ENCODE data around the gene RAB8B. TPM values are rescaled to one million over a fixed set of nuclear protein-coding genes. Genes with fewer than 3 reads are reported as not detected.

RAB8B gene
- total RNA-seq, 1 experiment from 2014 or later: 33.8 TPM

GRCh38 chr15:63185206-63185605 is 4.2 kb upstream of the RAB8B start:
- H3K27me3 ChIP-seq (ENCODE audit: insufficient read depth, low read length): no peaks in the 10 kb centered on the region
- no peaks in the 10 kb centered on the region for H3K79me1 ChIP-seq (ENCODE audit: insufficient read depth, low read depth, low read length, poor library complexity, severe bottlenecking)
- no peak for DNase-seq
- H2AFZ ChIP-seq (ENCODE audit: low read length): no peak overlapping the region
- H3K18ac ChIP-seq (ENCODE audit: insufficient read length, low read depth, low read length): no peak overlapping the region
- no peak overlapping the region for H4K5ac ChIP-seq (ENCODE audit: insufficient read length, low read depth, low read length)
- no peak overlapping the region for H3K56ac ChIP-seq (ENCODE audit: insufficient read length, low read depth, low read length)
- Mint-ChIP-seq H3K9me3 (no peaks in the 10 kb centered on the region), H3K27ac (no peak overlapping the region), H3K36me3 (ENCODE audit: insufficient read depth in 1 of 3, low read depth in 3 of 3) (no peaks in the 10 kb centered on the region), H3K4me3 (no peak overlapping the region), H3K27me3 (ENCODE audit: low read depth) (no peaks in the 10 kb centered on the region), H3K4me1 (peaks cover 16 to 20% of the 10 kb centered on the region in 2 experiments)
- H3K79me2 ChIP-seq (ENCODE audit: insufficient read depth, low read length): no peaks in the 10 kb centered on the region; the same call in 1 of the 2 replicates
- H3K23me2 ChIP-seq (ENCODE audit: insufficient read length, low read depth, low read length, poor library complexity, severe bottlenecking): peaks cover 6% of the 10 kb centered on the region
- H2BK20ac ChIP-seq (ENCODE audit: low read depth, low read length, poor library complexity, severe bottlenecking): no peak overlapping the region
- no peak overlapping the region for H3K9ac ChIP-seq (ENCODE audit: extremely low read depth, insufficient read length, low read length)
- H3K14ac ChIP-seq (ENCODE audit: insufficient read depth, low read length): no peak overlapping the region
- no peaks in the 10 kb centered on the region for H3K9me3 ChIP-seq (ENCODE audit: control insufficient read depth, low read depth, low read length)
- no peak overlapping the region for H2BK120ac ChIP-seq (ENCODE audit: low read depth, low read length, poor library complexity, severe bottlenecking)
- no peaks in the 10 kb centered on the region for H4K20me1 ChIP-seq (ENCODE audit: control insufficient read depth, insufficient read depth, insufficient read length)
- H3T11ph ChIP-seq (ENCODE audit: low read length): no peak overlapping the region
- no peak overlapping the region for H4K8ac ChIP-seq (replicated peaks; ENCODE audit: insufficient read length, low read depth, low read length)
- no peak overlapping the region for H2BK5ac ChIP-seq (ENCODE audit: insufficient read length, low read length)
- no CpG with 5 or more reads among the region's 2 CpGs for WGBS (ENCODE audit: extremely low coverage, insufficient read length, low lambda C conversion rate)
- H3K23ac ChIP-seq (ENCODE audit: insufficient read length, low read depth, low read length): no peak overlapping the region
- H3K4me1 ChIP-seq (ENCODE audit: insufficient read depth, low read length): no peaks in the 10 kb centered on the region
- H2BK15ac ChIP-seq (ENCODE audit: low read depth, low read length): no peak overlapping the region
- H4K91ac ChIP-seq (ENCODE audit: insufficient read length, low read depth, low read length): no peak overlapping the region
- no peak overlapping the region for H2BK12ac ChIP-seq (ENCODE audit: insufficient read length, low read depth, low read length)
- no peak overlapping the region for H3K27ac ChIP-seq (ENCODE audit: insufficient read length, low read depth, low read length)
- no peak overlapping the region for H2AK5ac ChIP-seq (ENCODE audit: insufficient read length, low read length)
- H3K4me2 ChIP-seq (ENCODE audit: insufficient read depth, insufficient read length, low read length): no peak overlapping the region
- H3K4ac ChIP-seq (ENCODE audit: low read depth, low read length): no peak overlapping the region
- TF ChIP-seq, protein P1, sequence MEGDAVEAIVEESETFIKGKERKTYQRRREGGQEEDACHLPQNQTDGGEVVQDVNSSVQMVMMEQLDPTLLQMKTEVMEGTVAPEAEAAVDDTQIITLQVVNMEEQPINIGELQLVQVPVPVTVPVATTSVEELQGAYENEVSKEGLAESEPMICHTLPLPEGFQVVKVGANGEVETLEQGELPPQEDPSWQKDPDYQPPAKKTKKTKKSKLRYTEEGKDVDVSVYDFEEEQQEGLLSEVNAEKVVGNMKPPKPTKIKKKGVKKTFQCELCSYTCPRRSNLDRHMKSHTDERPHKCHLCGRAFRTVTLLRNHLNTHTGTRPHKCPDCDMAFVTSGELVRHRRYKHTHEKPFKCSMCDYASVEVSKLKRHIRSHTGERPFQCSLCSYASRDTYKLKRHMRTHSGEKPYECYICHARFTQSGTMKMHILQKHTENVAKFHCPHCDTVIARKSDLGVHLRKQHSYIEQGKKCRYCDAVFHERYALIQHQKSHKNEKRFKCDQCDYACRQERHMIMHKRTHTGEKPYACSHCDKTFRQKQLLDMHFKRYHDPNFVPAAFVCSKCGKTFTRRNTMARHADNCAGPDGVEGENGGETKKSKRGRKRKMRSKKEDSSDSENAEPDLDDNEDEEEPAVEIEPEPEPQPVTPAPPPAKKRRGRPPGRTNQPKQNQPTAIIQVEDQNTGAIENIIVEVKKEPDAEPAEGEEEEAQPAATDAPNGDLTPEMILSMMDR (conservative IDR thresholded peaks at IDR 0.05): no peak

Measured in H9 (cell line).